ENCODE data around the gene PRTFDC1.
"Not testable (repeated sequence)": the region's sequence is repeated elsewhere in the genome, so short reads cannot be mapped to it uniquely, and the experiment has no call there.

PRTFDC1 gene

DNA sequence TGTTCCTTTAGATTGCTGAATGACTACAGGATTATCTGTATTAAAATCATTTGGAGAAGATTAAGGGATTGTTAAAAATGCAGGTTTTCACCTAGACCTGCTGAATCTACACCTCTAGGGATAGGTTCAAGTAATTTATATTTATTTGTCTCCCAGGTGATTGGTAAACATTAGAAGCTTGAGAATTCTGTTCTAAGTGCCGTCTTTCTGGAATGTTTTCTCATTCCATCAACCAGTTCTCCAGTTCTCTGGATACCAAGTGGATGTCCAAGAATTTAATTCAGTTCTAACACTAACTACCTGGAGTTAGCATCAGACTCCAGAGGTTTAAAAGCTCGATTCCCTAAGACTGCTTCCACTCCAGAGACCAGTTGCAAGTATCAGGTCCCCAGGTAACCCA, 110.9 kb downstream of the PRTFDC1 start:
- DNase-seq = no peak

DNA sequence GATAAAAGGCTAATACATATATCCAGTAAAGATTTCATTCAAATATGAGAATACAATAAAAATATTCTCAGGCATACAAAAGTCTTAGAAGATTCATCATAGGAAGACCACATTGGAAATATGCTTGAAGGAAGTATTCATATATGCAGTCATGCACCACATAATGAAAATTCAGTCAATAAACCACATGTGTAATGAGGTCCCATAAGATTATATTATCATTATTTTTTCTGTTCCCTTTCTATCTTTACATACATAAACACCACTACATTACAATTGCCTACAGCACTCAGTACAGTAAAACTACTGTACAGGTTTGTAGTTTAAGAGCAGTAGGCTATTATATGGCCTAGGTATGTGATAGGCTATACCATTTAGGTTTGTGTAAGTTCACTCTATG, 111.6 kb downstream of the PRTFDC1 start:
- DNase-seq = no peak

DNA sequence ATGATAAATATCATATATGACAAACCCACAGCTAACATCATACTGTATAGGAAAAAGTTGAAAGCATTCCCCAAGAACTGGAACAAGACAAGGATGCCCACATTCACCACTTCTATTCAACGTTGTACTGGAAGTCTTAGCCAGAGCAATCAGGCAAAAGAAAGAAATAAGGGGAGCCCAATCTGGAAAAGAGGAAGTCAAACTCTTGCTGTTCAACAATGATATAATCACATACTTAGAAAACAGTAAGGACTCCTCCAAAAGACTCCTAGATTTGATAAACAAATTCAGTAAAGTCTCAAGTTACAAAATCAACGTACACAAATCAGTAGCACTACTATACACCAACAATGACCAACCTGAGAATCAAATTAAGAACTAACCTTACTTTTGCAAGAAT, 114.6 kb downstream of the PRTFDC1 start:
- not testable (repeated sequence) for DNase-seq

DNA sequence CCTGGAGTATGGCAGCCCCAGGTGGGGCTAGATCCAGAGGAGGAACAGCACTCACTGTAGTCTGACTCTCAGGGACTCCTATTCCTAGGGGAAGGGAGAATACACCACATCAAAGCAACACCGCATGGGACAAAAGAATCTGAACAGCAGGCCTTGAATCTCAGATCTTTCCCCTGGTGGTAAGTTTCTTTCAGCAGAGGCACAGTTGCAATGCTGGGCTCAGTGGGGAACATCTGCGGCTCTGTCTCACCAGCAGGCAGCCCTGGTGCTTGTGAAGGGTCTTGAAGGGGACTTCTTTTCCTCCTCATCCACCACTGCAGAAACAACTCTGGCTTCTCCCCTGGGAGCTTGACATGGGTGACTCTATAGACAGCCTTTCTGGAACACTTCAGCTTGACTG, 117.5 kb downstream of the PRTFDC1 start:
- no peak for DNase-seq

DNA sequence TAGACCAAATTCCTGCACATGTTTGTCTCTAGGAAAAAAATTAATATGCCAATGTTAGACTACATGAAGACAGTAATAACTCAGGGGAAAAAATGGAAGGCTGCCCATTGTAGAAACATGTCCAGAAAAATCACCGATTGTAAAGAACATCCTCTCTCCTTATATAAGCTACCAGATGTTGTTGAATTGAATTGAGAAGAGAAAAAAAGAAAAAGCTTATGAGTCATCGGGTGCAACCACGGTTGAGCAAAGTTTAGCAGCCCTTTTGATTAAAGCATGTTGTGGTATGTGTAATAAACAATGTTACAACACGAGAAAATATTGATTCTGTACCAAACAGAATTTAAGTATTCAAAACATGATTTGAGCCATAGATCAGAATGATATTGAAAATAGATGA, 126.4 kb downstream of the PRTFDC1 start:
- DNase-seq = no peak

DNA sequence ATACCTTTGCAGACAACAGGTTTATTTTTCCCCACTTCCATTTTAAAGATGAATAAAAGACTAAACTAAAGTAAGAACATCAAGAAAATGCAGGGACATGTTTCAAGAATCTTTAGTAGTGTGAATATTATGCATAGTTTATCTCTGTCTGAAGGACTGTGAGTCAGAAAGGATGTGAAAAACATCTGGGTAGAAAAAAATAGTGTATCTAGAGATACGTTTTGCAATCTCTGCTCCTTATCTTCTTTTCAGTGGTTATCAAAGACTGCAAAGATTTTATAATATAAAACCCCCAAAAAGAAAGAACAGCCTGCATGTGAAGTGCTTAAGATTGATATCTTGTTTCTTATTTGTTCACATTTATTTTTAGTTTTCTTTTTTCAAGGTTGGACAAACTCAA, 126.9 kb downstream of the PRTFDC1 start:
- DNase-seq = no peak

DNA sequence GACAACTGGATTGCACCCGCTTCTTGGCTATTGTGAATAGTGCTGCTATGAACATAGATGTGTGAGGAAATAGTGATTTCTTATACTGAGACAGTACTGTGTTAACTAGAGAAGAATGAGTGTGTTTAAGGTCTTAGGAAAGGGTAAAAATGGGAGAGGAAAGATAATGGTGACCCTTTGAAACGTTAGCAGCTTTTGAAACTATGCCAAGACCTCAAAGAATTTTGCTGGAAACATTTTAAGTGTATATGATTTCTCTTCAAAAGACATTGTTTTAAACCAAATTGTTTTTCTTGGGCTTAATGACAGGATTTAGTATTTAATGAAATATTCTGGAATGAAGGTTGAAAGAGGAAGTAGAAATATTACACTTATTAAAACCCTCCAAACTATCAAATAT, 127.9 kb downstream of the PRTFDC1 start:
- DNase-seq = no peak

DNA sequence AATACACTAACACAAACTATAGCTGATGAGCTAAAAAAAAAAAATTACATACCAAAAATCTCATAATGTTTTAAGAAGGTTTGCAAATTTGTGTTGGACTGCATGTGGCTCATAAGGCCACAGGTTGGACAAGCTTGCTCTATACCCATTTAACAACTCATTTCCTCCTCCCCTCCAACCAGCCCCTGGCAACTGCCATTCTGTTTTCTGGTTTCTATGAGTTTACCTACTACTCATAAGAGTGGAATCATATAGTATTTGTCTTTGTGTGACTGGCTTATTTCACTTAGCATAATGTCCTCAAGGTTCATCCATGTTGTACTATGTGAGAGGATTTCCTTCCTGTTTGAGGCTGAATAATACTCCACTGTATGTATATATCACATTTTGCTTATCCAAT, 128.3 kb downstream of the PRTFDC1 start:
- DNase-seq = no peak

DNA sequence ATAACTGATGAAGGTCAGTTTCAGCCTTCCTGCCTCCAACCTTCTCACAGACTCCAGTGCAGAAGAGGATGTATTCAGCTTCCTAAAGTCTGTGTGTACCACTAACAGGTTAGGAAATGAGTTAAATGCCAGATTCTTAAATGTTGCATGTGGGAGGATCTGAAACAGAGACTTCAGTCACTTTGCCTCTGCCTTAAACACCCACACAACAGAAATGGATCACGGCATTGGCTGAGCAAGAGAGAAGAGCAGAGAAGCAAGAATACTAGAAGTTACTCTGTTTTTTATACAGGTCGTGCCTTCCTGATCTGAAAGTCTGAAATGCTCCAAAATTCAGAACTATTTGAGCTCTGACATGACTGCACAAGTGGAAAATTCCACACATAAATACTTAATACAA, 129.8 kb downstream of the PRTFDC1 start:
- DNase-seq = no peak

DNA sequence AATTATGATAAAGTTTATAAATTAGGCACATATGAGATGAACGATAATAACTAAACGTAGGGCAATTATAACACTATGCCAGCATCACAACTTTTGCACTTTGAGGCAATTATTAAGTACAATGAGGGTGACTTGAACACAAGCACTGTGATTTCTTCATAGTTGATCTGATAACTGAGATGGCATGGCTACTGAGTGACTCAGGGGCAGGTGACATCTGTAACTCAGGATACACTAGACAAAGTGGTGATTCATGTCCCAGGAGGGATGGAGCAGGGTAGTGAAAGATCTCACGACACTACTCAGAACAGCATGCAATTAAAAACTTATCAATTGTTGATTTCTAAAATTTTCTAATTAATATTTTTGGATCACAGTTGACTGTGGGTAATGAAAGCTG, 130.4 kb downstream of the PRTFDC1 start:
- no peak for DNase-seq

DNA sequence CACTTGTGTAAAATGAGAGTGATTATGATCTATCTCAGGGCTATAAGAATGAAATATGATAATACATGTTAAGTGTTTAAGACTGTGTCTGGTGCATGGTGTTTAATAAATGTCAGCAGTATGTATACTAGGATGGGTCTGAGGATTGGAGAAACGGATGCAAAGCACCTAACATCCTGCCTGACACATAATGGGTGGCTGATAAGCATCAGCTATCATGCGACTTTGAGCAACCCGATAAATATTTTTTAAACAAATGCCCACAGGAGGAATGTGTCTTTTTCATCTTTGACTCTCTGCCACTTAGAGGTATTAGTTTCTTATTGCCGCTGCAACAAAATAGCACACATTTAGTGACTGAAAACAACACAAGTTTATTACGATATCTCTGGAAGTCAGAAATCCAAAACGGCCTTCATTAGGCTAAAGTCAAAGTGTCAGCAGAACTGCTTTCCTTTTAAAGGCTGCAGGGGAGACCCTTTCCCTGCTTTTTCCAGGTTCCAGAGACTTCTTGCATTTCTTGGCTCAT, 135.5 kb downstream of the PRTFDC1 start:
- no peak for DNase-seq

DNA sequence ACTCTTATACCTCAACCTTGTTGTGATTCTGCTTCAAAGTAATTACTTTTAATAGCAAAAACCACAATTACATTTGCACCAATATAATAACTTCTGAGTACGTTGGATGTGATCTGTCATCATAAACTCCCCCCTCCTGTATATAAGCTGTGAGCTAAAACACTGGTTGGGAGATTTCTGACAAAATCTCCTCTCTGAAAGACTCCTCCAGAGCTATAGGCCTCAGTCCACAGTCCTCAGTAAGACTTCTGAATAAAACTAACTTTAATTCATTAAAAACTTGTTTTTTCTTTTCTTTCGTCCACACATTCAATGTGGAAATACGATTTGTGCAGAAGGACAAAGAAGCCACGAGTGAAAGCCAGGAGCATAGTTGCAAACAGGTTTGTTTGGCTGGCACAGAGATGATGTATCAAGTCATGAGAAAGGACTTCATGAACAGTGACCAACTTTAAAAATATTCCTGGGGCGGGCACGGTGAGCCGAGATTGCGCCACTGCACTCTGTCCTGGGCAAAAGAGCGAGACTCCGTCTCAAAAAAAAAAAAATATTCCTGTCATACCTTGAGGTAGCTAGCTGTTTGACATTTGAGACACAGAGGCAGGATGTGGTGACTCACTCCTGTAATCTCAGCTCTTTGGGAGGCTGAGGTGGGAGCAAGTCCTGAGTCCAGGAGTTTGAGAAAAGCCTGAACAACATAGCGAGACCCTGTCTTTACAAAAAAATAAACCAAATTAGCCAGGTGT, 137.7 kb downstream of the PRTFDC1 start:
- DNase-seq = no peak

DNA sequence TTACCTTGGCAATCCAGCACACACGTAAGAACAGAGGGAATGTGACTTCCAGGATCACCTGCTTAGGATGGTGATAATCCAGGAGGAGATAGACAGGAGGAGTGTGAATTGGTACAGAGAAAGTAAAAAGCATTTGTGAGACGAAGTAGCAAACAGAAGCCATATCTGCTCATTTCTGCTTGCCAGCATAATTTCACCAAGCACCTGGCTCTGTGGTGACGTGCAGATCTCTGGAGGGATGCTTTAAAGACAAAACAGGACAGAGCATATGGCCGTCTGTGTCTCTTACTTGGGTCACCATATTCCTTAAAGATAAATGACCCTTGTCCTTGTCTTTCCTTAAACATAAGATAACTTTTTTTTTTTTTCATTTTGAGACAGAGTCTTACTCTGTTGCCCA, 138.6 kb downstream of the PRTFDC1 start:
- DNase-seq = no peak

DNA sequence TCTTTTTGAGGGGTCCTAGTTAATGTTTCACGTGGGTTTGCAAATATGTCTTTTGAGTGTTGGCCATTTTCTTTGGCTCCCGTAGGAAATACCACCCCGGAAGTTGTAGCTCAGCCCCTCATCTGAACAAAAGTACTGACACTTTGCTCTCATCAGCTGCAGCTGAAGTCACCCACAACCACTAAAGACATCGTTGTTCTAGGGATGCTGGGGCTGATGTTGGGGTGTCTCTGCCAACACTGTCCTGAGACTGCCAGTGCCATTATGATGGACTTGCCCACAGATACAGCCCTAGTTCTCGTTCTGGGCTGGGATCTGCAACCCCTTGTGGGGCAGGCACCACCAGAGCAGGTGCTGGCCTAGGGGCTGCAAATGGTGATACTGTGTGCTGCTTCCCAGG, 146.1 kb downstream of the PRTFDC1 start:
- DNase-seq = no peak

DNA sequence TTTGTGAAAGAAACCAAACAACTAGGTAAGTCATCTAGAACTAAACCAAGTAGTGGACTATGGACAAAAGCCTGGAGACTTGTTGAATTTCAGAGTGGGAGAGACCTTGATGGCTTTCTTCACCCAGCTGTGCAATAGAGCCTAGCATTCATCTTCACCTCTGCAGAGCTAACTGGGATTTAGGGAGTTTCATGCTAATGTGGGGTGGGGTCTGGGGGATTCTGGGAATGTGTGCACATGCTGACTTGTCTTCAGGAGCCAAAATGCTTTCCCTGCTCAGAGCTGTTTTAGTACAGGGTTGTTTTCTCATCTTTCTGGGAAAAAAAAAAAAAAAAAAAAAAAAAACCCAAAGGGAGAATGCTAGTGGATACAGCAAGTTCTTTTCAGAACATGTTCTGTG, 147.4 kb downstream of the PRTFDC1 start:
- DNase-seq = no peak

DNA sequence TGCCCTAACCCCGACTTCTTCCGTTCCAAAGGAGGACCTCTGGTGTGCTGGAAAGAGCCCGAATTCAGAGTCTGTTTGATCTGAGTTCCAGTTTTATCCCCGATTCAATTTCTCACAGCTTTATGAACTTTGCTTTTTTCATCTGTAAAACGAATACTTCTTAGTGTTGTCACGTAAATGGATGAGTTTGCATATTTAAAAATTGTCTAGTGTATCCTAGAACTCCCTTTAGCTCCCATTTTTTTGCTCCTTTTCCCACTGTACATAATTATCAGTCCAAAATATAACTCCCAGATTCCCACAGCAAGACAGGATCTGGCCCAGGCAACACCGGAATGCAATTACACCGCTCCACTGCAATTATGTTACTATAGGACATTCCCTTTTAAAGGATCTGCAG, 148.0 kb downstream of the PRTFDC1 start:
- DNase-seq = no peak

DNA sequence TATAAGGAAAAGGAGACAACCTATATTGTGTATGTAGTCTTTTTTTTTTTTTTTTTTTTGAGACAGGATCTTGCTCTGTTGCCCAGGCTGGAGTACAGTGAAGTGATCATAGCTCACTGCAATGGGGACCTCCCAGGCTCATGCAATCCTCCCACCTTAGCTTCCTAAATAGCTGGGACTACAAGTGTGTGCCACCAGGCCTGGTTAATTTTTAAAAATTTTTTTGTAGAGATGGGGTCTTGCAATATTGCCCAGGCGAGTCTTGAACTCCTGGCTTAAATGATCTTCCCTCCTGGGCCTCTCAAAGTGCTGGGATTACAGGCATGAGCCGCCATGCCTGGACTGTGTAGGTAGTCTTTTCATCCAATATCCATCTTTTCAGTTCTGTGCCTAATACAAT, 150.0 kb downstream of the PRTFDC1 start:
- no peak for DNase-seq

DNA sequence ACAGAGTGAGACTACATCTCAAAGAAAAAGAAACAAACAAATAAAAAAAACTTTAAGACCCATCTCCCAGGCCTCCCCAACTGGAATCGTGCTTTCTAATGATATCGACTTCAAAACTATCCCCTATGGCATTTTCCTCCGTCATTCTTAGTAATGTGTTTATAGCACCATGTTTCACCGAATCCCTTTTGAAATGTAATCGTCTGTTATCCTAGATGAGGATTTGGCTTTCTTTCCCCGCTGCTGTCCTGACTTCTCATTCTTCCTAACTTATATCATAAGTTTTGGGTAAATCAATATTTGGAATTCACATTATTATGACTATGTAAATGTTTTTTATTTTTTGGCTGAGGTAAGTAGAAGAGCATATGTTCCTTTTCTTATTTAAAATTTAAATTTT, 151.5 kb downstream of the PRTFDC1 start:
- no peak for DNase-seq
